Measurements from ENCODE around the gene LRRC8D. TPM values are rescaled to one million over a fixed set of nuclear protein-coding genes. Genes with fewer than 3 reads are reported as not detected.

LRRC8D gene
- total RNA-seq, 1 donor from 2014 or later = 10.2 TPM

DNA sequence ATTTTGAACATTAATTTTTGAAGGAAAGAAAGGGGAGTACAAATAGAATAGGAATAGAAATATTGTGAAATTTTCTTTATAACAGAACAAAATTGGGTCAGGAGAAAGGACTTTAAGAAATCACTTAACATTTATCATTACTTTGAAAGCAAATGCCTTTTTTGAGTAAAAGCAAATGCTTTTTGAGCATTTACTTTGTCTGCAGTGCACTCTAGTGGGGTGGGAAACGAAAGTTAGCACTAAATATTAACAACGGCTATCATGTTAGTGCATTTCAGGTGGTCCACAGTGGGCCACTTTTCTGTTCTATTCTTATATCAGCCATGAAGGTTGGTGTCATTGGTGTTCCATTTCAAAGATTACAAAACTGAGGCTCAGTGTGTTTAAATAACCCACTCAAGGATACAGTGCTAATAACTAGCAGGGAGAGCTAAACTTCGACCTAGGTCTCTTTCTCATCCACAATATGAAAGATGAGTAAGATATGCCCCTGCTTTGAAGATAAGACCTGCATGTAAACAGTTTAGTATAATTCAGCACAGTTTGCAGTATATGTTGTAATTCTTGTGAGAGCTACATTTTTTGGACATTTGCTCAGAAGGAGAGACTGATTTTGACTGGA, 13.4 kb downstream of the LRRC8D start:
- DNase-seq = no peak

DNA sequence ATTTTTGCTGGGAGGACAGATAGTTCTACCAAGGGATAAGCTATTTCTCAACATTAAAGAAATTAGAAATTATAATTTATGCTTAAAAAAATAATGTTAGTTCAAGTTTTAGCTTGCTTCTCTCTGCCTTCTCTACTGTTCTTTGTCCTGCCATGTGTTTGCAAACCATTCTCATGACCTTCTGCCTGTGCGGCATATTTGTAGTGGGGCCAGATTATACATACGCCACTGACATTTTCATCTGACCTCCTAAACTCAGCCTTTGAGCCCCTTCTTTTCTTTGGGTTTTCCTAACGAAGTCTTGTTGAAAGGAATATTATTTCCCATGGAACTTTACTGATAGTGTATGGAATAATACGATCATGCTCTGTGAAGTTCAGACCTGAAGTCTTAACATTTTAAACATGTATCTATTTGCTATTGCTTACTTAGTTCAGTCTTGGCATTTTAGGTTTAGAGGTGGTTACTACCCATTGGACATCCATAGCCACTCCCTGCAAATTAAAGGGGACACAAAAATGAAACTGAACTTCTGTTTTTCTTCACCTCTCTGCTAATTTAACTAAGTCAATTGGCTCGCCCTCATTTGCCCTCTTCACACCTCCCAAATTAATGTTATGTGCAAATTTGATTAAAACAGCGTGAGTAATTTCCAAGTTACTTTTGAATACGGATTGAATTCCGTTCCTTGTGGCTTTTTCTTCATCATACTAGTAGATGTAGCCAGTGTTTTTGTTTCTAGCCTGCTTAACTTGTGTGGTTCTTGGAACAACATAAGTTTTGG, 15.6 kb downstream of the LRRC8D start:
- no peak for DNase-seq

DNA sequence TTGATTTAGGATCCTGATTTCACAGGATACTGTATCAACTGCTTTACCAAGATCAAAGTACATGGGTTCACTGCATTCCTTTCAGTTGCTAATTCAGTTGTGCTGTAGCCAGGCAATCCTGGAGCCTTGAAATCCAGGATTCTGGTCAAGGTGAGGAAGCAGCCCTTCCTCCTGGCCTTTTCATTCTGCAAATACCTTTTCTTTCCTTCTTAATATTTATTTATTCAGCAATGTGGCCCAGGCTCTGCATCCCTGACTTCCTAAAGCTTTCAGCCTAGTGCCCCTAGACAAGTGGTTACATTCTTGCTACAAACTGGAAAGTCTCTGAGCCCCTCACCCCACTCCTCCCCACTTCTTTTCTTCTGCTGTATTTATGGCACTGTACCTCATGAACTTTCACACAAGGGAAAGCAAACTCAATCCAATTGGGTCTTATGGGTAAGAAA, 16.2 kb downstream of the LRRC8D start:
- no peak for DNase-seq

DNA sequence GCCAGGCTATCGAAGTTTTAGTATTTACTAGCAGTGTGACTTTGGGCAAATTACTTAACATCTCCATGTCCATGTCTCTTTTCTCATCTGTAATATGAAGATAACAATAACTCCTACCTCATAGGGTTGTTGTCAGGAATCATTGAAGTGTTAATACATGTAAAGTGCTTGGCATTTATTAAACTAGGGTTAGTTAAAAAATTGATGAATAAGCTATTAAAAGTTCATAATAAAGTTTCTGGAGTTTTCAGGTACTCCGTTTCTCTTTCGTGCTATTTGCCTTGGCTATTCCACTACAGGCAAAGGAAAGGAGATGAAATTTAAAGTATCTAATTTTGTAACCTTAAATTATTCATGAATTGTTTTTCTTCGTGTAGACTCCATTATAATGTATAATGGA, 16.7 kb downstream of the LRRC8D start:
- DNase-seq = no peak

DNA sequence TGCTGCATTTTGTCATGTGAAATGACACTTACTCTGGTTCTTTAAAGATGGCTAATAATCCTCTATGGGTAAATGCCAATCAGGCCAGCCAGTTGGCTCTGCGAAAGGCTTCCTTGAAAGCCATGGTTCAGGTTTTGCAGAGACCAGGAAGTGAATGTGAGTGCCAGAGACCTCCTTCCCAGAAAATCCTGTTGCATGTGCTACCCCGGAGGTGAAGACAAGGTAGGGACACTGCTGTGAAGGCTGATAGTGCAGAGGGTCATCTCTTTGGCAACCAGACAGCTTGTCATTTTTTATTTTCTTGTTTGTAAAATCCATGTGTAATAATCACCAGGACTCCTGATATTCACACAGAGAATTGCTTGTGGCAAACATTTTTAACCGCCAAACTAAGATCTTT, 18.7 kb downstream of the LRRC8D start:
- no peak for DNase-seq

DNA sequence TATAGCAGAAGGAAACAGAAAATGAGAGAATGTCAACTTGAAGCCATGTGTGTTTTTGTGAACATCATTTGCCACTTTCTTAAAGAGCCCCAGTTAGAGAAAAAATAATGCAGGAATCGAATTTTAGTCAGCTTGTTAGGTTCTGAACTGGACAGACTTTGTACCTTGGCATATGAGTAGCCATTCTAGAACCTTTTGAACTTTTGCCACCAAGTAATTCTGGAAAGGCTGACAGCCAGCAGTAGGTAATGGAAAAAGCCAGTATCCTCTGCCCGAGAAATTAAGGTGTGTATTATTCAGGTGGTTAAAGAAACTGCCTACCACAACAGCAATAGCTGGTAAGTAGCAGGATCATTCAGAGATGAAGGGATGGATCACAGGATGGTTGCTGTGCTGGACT, 20.7 kb downstream of the LRRC8D start:
- DNase-seq = no peak

DNA sequence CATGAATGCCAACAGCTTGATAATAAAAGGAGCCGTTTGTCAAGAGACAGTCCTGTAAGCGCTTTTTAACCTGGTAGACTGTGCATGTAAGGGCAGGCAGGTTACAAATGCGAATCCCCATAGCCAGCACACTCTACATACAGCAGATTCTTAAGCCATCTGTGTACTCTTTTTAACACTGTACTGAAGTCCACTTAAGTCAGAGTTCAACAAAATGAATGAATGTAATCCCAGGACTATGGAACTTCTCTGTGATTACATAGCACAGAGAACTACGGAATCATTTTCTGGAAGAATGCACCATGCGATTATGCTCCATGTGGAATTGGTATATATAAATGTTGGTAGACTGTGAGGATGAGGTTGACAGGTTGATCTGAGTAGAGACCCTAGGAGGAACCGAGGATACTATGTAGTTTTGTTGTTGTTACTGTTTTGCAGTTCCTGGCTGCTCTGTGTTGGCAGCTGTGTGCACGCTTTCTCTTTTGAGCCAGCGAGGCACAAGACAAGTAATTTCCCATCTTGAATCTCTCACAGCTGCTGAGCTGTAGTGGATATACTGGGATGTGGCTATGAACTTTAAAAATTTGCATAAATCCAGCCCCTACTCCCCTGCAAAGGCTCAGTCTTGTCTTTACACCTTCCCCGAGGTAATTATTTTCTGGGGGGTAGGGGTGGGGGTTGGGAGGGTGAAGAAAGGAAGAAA, 21.9 kb downstream of the LRRC8D start:
- DNase-seq = no peak

DNA sequence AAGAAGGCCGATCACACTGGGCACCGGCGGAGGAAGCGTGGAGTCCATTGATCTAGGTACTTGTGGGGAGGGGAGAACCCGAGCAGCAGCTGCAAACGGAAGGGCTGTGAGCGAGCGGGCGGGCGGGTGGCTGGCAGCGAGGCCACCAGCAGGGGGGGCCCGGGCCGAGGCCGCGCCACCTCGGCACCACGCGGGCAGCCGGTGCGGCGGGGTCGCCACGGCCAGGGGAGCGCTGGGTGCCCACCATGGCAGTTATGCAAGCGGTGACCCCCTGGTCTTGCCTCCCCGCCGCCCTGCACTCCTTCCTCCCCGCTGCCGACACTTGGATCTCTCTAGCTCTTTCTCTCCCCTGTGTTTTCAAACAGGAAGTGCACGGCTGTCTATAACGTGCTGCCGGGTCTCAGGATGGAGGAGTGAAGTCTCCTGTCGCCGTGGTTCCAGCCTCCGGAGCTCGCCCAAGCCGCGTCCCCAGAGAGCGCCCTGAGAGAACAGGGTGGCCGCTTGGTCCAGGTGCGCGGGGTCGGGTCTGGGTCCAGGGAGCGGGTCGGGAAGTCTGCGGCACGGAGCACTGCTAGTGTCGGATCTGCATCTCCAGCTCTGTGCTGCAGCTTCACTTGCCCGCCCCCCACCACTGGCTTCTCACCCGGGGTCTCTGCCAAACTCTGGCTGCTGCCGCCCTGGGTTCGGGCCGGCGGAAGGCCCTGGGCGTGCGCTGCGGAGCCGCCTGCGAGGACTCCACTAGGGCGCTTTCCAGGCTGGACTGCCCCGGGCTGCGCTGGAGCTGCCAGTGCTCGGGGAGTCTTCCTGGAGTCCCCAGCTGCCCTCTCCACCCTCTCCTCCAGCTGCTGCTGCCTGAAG, 22.7 kb downstream of the LRRC8D start:
- DNase-seq = peak; percentile 36

DNA sequence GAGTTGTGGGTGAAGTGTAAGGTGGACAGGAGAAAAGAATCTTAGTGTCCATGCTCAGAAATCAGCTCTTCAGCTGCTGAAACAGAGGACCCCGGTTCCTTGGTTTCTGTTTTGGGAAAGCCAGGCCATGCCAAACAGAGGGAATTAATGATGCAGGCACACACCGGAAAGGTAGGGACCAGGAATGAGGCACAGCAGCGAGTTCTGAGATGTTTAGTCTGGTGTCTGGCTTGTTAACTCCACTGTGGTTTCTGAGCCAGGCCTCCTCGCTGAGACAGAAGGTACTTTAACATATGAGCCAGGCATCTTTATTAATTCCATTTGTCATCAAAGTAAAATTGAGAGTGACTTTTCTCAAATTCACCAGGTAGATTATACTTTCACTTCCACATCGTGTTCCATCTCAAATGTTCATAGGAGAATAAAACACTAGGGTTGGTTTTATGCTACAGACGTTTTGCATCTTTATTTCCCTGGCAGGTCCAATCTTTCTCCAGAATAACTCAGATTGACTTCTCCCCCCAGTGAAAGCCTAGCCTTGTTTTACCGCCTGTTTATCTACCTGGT, 23.5 kb downstream of the LRRC8D start:
- DNase-seq = no peak

DNA sequence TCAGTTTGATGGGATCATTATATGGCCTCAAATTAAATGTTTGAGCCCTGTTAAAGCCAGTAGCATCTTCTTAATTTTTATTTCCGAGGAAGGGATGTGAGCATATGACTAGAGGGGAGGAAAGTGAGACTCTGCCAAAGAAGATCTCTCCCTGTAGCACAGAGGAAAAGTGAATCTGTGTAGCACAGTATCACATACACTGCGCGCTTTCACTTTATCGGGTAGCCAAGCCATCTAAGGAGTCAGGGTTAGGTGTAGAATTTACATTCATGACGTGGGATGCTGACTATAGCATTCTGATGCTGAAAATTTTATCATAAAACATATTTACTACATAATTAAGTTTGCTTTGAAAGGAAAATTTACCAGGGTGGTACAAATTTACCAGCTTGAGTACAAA, 24.0 kb downstream of the LRRC8D start:
- no peak for DNase-seq

DNA sequence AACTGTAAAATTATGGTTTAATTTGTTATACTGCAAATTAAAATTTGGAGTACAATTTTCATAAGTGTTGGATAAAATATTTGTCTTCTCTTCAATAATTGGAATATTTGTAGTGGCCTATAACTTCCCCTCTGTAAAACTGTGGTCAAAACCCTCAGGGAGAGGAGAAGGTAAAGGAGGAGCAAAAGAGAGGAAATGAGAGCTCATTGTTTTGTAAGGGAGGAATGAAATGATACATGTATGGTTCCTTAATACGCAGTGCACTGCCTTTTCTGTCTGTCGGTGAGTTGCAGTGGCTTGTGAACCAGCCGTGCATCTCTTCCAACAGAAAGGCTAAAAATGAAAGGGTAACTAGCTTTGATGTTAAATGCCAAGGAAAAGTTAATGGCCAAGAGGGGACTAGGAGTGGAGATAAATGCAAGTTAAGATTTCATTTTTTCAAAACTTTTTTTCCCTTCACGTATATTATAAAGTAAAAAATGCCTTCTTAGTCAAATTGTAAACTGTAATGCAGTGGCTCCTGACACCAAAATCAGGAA, 26.4 kb downstream of the LRRC8D start:
- DNase-seq = no peak

DNA sequence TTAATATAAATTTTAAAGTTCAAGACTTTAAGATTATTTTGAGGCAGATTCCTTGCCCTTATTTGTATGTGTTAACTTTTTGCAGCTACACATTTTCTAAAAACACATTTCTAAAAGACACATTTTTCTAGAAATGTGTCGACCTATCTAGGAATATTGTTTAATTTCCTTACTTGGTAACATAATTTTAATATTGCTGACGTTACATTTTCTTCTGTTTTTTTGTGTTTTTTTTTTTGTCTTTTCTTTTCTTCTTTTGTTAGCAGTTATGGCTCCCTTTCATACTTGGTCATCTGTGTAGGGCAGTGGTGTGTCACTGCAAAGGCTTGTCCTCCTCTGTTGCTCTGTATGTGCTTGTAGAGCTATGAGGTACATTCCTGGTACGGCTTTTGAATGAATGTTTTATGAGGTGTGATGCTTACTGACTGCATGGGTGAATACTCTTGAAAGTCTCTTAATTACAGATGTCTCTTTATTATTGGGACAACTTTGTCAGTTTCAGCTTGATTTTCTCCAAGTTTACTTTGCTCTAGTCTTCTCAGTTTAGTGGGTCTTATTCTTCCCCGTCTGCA, 30.1 kb downstream of the LRRC8D start:
- DNase-seq = no peak

DNA sequence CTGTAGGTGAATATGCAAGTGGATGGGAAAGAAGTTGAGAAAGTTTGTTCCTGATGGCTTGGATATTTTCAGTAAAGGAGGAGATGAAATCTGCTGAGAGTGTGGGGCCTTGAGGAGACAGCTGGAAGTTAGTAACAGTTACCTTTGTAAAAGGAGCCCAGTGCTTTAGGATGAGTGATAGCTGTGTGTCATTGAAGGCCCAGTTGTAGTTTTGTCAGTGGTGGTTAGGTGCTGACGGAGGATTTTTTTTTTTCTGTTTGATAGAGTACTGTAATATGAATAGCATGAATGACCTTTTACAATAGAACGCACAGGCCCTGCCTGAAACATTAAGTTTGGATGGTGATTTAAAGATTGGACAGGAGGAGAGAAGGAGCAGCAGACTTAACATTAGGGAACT, 33.3 kb downstream of the LRRC8D start:
- DNase-seq = no peak

DNA sequence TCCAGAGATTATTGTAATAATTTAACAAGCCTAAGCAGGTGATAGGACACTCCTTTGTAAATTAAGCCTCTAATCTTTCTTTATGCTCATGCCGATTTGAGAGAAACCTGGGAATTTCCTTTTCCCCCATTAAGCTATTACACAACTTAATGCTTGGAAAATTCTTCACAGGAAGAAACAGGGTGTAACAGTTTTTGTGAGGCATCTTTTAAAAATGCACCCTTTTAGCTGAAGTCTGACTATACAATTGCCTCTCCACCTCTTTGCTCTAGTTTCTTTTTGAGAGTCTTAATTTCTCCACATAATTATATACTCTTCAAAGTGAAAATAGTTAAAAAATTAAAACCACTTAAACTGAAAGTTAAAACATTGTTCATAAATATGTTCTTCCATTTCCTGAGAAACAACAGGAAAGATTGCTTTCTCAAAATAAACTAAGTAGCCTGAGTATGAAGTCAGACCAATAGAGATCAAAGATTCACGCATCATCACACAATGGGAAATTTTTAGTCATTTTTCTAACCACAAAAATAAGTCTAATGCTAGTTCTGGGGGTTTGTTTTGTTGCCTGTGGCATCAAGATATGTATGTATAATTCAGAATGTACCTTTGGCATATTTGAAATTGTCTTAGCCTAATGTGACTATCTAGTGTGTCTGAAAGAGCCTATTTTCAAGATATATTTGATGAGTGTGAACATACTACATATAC, 34.7 kb downstream of the LRRC8D start:
- DNase-seq = no peak

DNA sequence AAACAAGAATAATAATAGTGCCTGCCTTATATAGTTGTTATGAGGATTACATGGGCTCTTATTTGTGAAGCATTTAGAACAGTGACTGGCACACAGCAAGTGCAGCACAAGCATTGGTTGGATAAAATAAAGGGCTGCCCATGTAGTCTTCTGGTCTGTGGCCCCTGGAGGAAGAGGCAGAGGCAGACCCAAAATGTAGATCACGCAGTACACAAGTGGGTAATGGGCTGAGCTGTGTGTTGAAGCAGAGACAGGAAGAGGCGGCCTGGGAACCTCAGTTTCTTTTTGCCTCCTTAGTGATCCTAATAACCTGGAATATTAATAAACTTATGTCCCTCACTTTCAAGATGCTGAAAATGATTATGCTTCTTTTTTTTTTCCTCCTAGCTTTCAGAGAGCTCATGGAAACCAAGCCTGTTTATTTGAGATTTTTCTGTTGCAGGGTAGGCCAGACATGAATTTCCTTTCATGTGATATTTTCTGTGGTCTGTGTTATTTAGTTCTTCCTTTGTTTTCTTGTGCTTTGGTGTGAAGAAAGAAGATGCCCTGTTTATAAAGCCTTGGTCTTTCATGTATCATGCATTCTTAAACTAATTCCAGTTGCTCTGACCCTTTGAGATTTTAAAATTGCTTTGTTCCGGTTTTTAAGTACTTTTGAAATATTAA, 42.5 kb downstream of the LRRC8D start:
- DNase-seq = no peak

DNA sequence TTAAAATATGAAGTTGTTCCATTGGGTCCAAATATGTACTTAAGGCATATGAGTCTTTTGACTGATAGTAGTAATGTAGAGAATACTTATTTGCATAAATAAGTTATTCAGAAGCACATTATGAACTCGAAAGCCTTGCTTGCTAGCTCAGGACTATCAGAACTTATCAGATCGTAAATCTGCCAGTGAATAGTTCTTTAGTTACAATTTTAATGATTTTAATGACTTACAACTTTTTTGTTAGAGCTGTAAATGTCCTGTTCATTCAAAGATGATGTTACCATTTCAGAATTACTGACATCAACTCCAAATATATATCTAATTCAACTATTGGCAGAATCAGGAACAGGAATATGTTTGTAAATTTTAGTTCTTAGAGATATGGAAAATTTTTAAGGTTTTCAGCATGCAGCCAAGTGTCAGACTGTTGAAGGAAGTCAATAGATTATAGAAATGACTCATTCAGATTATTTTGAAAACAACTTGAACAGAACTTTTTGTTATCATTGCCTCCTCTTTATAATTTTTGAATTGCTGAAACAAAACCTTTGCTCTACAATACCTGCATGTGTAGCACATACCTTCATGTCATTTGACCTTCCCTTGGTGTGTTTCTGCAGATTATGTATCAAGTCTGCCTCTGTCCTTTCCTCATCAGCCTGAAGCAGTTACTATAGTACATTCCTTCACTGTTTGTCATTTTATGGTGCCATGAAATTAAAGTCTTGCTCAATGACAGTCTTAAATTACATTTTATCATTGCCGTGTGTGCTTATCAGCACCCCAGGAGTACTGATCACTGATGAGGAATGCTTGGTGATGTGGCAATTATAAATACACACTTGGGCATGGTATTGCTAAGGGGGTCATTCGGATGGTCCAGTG, 44.9 kb downstream of the LRRC8D start:
- DNase-seq = no peak

DNA sequence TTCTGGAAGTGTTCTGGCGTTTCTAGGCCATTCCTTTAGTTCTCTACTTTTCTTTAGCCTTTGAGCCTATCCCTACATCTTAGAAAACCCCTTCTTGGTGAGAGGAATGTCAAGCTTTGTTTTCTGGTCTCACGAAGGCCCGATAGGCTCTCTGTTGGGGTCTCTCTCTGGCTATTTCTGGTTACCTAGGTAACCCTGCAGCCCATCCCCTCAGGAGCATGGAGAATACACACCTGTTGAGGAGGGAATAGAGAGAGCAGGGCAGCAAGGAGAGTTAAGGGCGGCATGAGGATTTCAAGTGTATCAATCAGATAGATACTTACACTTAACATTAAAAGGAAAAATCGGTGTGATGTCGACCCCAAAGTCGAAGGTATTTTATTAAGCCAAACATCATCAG, 45.7 kb downstream of the LRRC8D start:
- DNase-seq = no peak

DNA sequence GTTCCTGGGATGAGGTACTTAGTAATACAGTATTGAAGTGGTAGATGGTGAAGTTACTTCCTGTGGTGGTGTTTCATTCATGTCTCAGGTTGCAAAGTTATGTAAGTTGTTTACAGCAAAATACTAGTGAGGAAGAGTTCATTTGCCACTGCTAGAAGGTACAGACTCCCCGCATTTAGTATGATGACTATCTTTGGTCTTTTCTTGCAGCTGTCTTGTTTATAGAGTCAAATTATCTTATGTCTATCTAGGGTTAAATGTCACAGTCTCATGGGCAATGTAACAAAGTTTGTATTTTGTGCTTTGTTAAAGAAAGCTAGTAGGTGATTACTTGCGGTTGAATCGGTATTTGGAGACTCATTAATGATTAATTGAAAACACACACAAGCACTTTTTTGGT, 50.2 kb downstream of the LRRC8D start:
- DNase-seq = no peak

Data from skin of body (tissue), 2 donors.